ENCODE measurements around the gene USP34.

DNA sequence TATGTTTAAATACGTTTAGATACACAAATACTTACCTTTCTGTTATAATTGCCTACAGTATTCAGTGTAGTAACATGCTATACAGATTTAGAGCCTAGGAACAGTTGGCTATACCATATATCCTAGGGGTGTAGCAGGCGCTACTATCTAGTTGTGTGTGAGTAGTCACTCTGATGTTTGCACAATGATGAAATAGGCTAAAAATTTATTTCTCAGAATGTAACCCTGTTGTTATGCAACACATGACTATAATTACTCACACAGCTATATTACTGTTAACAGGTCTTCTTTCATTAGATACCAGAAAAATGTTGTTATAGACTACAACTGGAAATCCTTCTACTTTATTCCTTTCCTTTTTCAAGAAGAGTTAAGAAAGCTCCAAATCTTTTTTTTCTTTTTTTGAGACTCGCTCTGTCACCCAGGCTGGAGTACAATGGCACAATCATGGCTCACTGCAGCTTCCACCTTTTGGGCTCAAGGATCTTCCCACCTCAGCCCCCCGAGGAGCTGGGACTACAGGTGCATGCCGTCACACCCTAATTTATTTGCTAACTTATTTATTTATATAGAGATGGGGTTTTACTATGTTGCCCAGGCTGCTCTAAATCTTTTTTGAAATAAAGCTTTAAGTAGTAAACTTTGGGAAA, 260.4 kb downstream of the USP34 start:
- TF ChIP-seq, protein P1, sequence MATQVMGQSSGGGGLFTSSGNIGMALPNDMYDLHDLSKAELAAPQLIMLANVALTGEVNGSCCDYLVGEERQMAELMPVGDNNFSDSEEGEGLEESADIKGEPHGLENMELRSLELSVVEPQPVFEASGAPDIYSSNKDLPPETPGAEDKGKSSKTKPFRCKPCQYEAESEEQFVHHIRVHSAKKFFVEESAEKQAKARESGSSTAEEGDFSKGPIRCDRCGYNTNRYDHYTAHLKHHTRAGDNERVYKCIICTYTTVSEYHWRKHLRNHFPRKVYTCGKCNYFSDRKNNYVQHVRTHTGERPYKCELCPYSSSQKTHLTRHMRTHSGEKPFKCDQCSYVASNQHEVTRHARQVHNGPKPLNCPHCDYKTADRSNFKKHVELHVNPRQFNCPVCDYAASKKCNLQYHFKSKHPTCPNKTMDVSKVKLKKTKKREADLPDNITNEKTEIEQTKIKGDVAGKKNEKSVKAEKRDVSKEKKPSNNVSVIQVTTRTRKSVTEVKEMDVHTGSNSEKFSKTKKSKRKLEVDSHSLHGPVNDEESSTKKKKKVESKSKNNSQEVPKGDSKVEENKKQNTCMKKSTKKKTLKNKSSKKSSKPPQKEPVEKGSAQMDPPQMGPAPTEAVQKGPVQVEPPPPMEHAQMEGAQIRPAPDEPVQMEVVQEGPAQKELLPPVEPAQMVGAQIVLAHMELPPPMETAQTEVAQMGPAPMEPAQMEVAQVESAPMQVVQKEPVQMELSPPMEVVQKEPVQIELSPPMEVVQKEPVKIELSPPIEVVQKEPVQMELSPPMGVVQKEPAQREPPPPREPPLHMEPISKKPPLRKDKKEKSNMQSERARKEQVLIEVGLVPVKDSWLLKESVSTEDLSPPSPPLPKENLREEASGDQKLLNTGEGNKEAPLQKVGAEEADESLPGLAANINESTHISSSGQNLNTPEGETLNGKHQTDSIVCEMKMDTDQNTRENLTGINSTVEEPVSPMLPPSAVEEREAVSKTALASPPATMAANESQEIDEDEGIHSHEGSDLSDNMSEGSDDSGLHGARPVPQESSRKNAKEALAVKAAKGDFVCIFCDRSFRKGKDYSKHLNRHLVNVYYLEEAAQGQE (IDR thresholded peaks at IDR 0.05; ENCODE audit: insufficient replicate concordance, low read depth) = no peak
- TF ChIP-seq, protein P2, sequence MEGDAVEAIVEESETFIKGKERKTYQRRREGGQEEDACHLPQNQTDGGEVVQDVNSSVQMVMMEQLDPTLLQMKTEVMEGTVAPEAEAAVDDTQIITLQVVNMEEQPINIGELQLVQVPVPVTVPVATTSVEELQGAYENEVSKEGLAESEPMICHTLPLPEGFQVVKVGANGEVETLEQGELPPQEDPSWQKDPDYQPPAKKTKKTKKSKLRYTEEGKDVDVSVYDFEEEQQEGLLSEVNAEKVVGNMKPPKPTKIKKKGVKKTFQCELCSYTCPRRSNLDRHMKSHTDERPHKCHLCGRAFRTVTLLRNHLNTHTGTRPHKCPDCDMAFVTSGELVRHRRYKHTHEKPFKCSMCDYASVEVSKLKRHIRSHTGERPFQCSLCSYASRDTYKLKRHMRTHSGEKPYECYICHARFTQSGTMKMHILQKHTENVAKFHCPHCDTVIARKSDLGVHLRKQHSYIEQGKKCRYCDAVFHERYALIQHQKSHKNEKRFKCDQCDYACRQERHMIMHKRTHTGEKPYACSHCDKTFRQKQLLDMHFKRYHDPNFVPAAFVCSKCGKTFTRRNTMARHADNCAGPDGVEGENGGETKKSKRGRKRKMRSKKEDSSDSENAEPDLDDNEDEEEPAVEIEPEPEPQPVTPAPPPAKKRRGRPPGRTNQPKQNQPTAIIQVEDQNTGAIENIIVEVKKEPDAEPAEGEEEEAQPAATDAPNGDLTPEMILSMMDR (IDR thresholded peaks at IDR 0.05; ENCODE audit: insufficient read depth, low read length) = no peak
